ENCODE measurements around the gene ZNFX1.
"Not testable (repeated sequence)": the region's sequence is repeated elsewhere in the genome, so short reads cannot be mapped to it uniquely, and the experiment has no call there.

ZNFX1 gene

DNA sequence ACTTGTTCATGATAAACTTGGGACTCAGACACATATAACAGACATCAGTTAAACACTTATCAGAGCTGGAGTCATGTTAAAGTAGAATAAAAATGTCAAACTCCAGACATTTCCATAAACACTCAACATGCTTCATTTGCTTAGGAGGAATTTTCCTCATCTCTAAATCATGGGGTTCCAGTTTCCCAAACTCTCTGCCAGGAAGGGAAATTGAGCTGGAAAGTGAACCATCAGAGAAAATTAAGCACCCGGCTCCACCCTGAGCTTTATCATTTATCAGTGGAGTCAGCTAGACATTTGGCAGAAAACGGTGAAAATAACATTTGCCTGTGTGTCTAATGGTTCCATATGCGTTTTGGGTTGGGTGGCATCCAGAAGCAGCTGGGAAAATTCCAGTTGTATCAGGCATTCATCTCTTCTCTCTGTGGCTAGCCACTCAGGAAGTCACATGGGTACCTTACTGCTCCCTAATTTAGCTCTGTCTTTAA, 25.3 kb upstream of the ZNFX1 start:
- no peak overlapping the region for H3K9ac ChIP-seq (ENCODE audit: low read depth, low read length)
- H3K27ac ChIP-seq (ENCODE audit: low read length) = no peak overlapping the region
- no peaks in the 10 kb centered on the region for H4K20me1 ChIP-seq (ENCODE audit: insufficient read depth, low read length)
- no peaks in the 10 kb centered on the region for H3K36me3 ChIP-seq (ENCODE audit: insufficient read depth, low read length)
- ATAC-seq (ENCODE audit: insufficient read depth, low read depth) (peak; percentile 63), DNase-seq (no peak)
- no peak overlapping the region for H3K4me2 ChIP-seq (ENCODE audit: insufficient read depth, low read length)
- no peaks in the 10 kb centered on the region for H3K9me3 ChIP-seq (ENCODE audit: insufficient read depth, low read length, severe bottlenecking)
- no peak for TF ChIP-seq EZH2 (IDR thresholded peaks at IDR 0.05; ENCODE audit: borderline replicate concordance, low read depth, low read length, severe bottlenecking)
- TF ChIP-seq, protein P1, sequence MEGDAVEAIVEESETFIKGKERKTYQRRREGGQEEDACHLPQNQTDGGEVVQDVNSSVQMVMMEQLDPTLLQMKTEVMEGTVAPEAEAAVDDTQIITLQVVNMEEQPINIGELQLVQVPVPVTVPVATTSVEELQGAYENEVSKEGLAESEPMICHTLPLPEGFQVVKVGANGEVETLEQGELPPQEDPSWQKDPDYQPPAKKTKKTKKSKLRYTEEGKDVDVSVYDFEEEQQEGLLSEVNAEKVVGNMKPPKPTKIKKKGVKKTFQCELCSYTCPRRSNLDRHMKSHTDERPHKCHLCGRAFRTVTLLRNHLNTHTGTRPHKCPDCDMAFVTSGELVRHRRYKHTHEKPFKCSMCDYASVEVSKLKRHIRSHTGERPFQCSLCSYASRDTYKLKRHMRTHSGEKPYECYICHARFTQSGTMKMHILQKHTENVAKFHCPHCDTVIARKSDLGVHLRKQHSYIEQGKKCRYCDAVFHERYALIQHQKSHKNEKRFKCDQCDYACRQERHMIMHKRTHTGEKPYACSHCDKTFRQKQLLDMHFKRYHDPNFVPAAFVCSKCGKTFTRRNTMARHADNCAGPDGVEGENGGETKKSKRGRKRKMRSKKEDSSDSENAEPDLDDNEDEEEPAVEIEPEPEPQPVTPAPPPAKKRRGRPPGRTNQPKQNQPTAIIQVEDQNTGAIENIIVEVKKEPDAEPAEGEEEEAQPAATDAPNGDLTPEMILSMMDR (IDR thresholded peaks at IDR 0.05; ENCODE audit: borderline replicate concordance, extremely low read depth, low read length, poor library complexity, severe bottlenecking) = no peak
- H3K27me3 ChIP-seq (ENCODE audit: insufficient read depth, low read length, poor library complexity) = no peaks in the 10 kb centered on the region
- no peak overlapping the region for H3K4me3 ChIP-seq (ENCODE audit: low read depth in 1 of 2, low read length in 2 of 2)
- H3K4me1 ChIP-seq (ENCODE audit: insufficient read depth, low read length) = peaks cover 9% of the 10 kb centered on the region; the same call in 1 of the 2 replicates
- H3K79me2 ChIP-seq (ENCODE audit: insufficient read depth, low read length) = no peaks in the 10 kb centered on the region
- H2AFZ ChIP-seq (ENCODE audit: low read depth, low read length) = no peak overlapping the region

DNA sequence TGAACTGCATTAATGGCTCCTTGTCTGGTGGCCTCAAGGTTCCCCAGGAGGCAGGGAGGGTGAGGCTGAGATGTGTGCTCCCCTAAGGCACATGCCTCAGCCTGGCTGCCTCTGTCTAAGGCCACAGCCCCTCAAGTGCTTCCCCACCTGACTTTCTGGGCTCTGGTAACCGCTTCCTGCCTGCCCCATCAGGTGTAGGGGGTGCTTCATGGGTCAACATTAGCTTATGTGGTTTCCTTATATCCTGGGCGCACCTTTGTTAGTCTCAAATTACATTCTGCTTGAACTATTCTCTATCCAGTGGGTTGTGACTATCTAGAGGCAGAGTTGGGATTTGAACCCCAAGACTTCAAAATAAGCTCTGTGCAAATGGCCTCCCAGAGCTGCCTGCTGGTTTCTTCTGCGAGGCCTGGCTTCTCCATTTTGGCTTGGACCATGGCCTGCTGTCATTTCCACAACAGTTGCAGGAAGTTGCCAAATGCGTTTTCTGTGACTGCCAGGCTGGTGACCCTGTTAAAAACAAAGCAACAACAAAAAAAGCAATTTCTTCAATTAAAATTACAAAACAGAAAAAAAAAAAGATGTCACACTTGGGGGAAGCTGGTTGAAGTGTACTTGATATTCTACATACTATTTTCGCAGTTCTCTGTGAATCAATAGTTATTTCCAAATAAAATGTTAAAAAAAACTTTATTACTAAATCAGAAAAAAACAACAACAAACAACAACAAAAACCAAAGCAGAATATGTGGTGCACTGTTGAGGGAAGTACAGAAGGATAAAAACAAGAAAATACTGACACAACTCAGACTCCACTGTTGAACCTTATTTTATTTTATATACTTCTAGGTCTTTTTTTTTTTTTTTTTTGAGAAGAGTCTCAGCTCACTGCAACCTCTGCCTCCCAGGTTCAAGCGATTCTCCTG, 20.0 kb upstream of the ZNFX1 start:
- ATAC-seq (ENCODE audit: insufficient read depth, low read depth) (peak; percentile 75), DNase-seq (no peak)
- Histone ChIP-seq H3K4me3 (ENCODE audit: low read depth in 1 of 2, low read length in 2 of 2) (no peak overlapping the region), H3K9me3 (ENCODE audit: insufficient read depth, low read length, severe bottlenecking) (no peaks in the 10 kb centered on the region), H3K4me1 (ENCODE audit: insufficient read depth, low read length) (no peaks in the 10 kb centered on the region), H3K27ac (ENCODE audit: low read length) (peak overlapping the region; percentile 6; the same call in 1 of the 2 replicates), H4K20me1 (ENCODE audit: insufficient read depth, low read length) (no peaks in the 10 kb centered on the region), H2AFZ (ENCODE audit: low read depth, low read length) (no peak overlapping the region), H3K4me2 (ENCODE audit: insufficient read depth, low read length) (no peak overlapping the region), H3K79me2 (ENCODE audit: insufficient read depth, low read length) (no peaks in the 10 kb centered on the region), H3K27me3 (ENCODE audit: insufficient read depth, low read length, poor library complexity) (no peaks in the 10 kb centered on the region), H3K36me3 (ENCODE audit: insufficient read depth, low read length) (0 out of 2 replicates have a peak, but pooled peaks cover 7% of the 10 kb centered on the region), H3K9ac (ENCODE audit: low read depth, low read length) (no peak overlapping the region)
- TF ChIP-seq, protein P1 (IDR thresholded peaks at IDR 0.05; ENCODE audit: borderline replicate concordance, extremely low read depth, low read length, poor library complexity, severe bottlenecking) = no peak
- no peak for TF ChIP-seq EZH2 (IDR thresholded peaks at IDR 0.05; ENCODE audit: borderline replicate concordance, low read depth, low read length, severe bottlenecking)

DNA sequence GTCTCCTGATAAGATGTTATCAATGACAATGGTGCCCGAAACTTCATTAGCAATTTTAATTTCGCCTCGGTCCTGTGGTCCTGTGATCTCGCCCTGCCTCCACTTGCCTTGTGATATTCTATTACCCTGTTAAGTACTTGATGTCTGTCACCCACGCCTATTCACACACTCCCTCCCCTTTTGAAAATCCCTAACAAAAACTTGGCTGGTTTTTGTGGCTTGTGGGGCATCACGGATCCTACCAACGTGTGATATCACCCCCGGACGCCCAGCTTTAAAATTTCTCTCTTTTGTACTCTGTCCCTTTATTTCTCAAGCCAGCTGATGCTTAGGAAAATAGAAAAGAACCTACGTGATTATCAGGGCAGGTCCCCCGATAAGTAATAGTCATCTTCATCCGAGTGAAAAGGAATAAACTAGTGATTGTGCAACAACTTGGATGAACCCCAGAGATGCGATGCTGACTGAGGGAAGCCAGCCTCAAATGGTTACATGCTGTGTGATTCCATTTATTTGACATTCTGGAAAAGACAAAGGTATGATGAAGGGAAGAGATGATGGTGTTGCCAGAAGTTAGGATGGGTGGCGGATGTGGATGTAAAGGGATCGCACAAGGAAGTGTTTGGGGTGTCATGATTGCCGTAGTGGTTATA, 16.3 kb upstream of the ZNFX1 start:
- ATAC-seq (ENCODE audit: insufficient read depth, low read depth); H3K4me3 ChIP-seq (ENCODE audit: low read depth in 1 of 2, low read length in 2 of 2); DNase-seq; H3K4me2 ChIP-seq (ENCODE audit: insufficient read depth, low read length); H3K9me3 ChIP-seq (ENCODE audit: insufficient read depth, low read length, severe bottlenecking); H3K4me1 ChIP-seq (ENCODE audit: insufficient read depth, low read length); H2AFZ ChIP-seq (ENCODE audit: low read depth, low read length); H3K27me3 ChIP-seq (ENCODE audit: insufficient read depth, low read length, poor library complexity); H3K27ac ChIP-seq (ENCODE audit: low read length); H3K9ac ChIP-seq (ENCODE audit: low read depth, low read length); H3K79me2 ChIP-seq (ENCODE audit: insufficient read depth, low read length): not testable (repeated sequence)
- Histone ChIP-seq H3K36me3 (ENCODE audit: insufficient read depth, low read length) (peaks cover 40% of the 10 kb centered on the region), H4K20me1 (ENCODE audit: insufficient read depth, low read length) (peaks cover 14% of the 10 kb centered on the region)

DNA sequence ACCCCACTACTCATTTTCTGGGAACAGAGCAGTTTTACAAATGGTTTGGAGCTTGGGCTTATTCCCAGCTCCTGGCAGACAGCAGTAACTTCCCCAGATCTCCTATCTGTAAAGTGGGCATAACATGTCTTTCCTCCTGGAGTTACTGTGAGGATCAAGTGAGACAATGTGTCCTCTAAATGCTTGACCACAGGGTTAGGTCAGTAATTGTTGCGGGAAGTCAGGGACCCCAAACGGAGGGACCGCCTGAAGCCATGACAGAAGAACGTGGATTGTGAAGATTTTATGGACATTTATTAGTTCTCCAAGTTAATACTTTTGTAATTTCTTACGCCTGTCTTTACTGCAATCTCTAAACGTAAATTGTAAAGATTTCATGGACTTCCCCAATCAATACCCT, 15.3 kb upstream of the ZNFX1 start:
- no peaks in the 10 kb centered on the region for H3K27me3 ChIP-seq (ENCODE audit: insufficient read depth, low read length, poor library complexity)
- ATAC-seq (ENCODE audit: insufficient read depth, low read depth) (no peak), DNase-seq (no peak)
- H4K20me1 ChIP-seq (ENCODE audit: insufficient read depth, low read length) = peaks cover 24% of the 10 kb centered on the region
- H3K9ac ChIP-seq (ENCODE audit: low read depth, low read length) = no peak overlapping the region
- peaks cover 50% of the 10 kb centered on the region for H3K36me3 ChIP-seq (ENCODE audit: insufficient read depth, low read length)
- no peak overlapping the region for H3K4me3 ChIP-seq (ENCODE audit: low read depth in 1 of 2, low read length in 2 of 2)
- H3K79me2 ChIP-seq (ENCODE audit: insufficient read depth, low read length) = peaks cover 4% of the 10 kb centered on the region; the same call in 1 of the 2 replicates
- H3K9me3 ChIP-seq (ENCODE audit: insufficient read depth, low read length, severe bottlenecking) = no peaks in the 10 kb centered on the region
- TF ChIP-seq, protein P1 (IDR thresholded peaks at IDR 0.05; ENCODE audit: borderline replicate concordance, extremely low read depth, low read length, poor library complexity, severe bottlenecking) = no peak
- no peak for TF ChIP-seq EZH2 (IDR thresholded peaks at IDR 0.05; ENCODE audit: borderline replicate concordance, low read depth, low read length, severe bottlenecking)
- H3K4me2 ChIP-seq (ENCODE audit: insufficient read depth, low read length) = no peak overlapping the region
- H2AFZ ChIP-seq (ENCODE audit: low read depth, low read length) = no peak overlapping the region
- no peaks in the 10 kb centered on the region for H3K4me1 ChIP-seq (ENCODE audit: insufficient read depth, low read length)
- H3K27ac ChIP-seq (ENCODE audit: low read length) = no peak overlapping the region
